Breast epithelium (tissue), 4 donors: ENCODE data around the gene PPP1R36. TPM values are rescaled to one million over a fixed set of nuclear protein-coding genes. Genes with fewer than 3 reads are reported as not detected.

ENCODE experiments used
- DNase-seq, 2 donors: peaks; one replicate each; pipeline ENCODE4 v3.0.0-alpha.2; 2019; ENCODE audit warnings: low spot score in 2 of 2
- H3K27ac ChIP-seq, 2 donors: fragments of 200-600 bp; sonication (generic) in 1 of 2; one replicate each; pipeline ENCODE4 v1.5.1; 2016 to 2019; ENCODE audit warnings: mild to moderate bottlenecking in 1 of 2
- H3K27me3 ChIP-seq, 2 donors: fragments of 200-600 bp; sonication (generic) in 1 of 2; one replicate each; pipeline versions ENCODE4 v1.5.1 to v1.6.0; 2017 to 2019; ENCODE audit warnings: control low read depth in 1 of 2, mild to moderate bottlenecking in 1 of 2
- H3K36me3 ChIP-seq: fragments of 200-600 bp; one replicate; pipeline ENCODE4 v1.5.1; 2019
- H3K4me1 ChIP-seq, 2 donors: fragments of 200-600 bp; sonication (generic); one replicate each; pipeline ENCODE4 v1.5.1; 2016 to 2019; ENCODE audit warnings: control low read depth in 1 of 2
- H3K4me3 ChIP-seq, 3 donors: fragments of 200-600 bp; sonication (generic); 1 replicate in 2 of 3; 2 replicates in 1 of 3; pipeline ENCODE4 v1.5.1; 2016 to 2019; ENCODE audit warnings: mild to moderate bottlenecking in 3 of 3, moderate library complexity in 2 of 3
- H3K9me3 ChIP-seq, 2 donors: fragments of 200-600 bp; sonication (generic) in 1 of 2; one replicate each; pipeline ENCODE4 v1.5.1; 2016 to 2019; ENCODE audit warnings: control low read depth in 1 of 2
- CTCF ChIP-seq, 3 donors: fragments of 450-650 bp; IDR thresholded peaks; one replicate each; pipeline ENCODE4 v1.5.1; 2016 to 2017; ENCODE audit warnings: antibody characterized with exemption in 3 of 3, mild to moderate bottlenecking in 3 of 3, moderate library complexity in 3 of 3
- POLR2A ChIP-seq: fragments of 450-650 bp; IDR thresholded peaks from one replicate; pipeline ENCODE4 v1.6.1; 2016; ENCODE audit warnings: antibody characterized with exemption, mild to moderate bottlenecking, moderate library complexity
- POLR2AphosphoS5 ChIP-seq, 3 donors: sonication (generic); formaldehyde crosslinking; IDR thresholded peaks; one replicate each; pipeline ENCODE4 v1.6.1; 2017; ENCODE audit warnings: antibody characterized with exemption in 3 of 3
- intact Hi-C: fragments of 100-400 bp; cut with DNase I; formaldehyde crosslinking; loops from one replicate; pipeline ENCODE4 v1.15.1; 2023; ENCODE audit warnings: low total_unique reads
- total RNA-seq, 3 donors: library from RNA; depleted of rRNA; stranded (reverse); fragments of >200 nt; gene quantifications; one replicate each; pipeline ENCODE4 v1.1.0, GENCODE V29; 2016

The PPP1R36 gene
- total RNA-seq, 3 donors from 2014 or later = 2.3 to 6.4 (median 3.4) TPM

GRCh38 chr14:64577211-64577610, 27.4 kb downstream of the PPP1R36 start:
- H3K9me3 ChIP-seq = no peaks in the 10 kb centered on the region
- intact Hi-C loops = loop anchor here (10.0 kb wide), 1 partner anchor 1658 kb away; no protein-coding TSS in a partner anchor
- H3K27ac ChIP-seq = no peak overlapping the region
- no peaks in the 10 kb centered on the region for H3K27me3 ChIP-seq
- H3K36me3 ChIP-seq = no peaks in the 10 kb centered on the region
- TF ChIP-seq POLR2AphosphoS5 (IDR thresholded peaks at IDR 0.05) = no peak
- no peak for TF ChIP-seq CTCF (IDR thresholded peaks at IDR 0.05)
- TF ChIP-seq POLR2A = no peak
- DNase-seq = no peak
- no peaks in the 10 kb centered on the region for H3K4me1 ChIP-seq
- H3K4me3 ChIP-seq = no peak overlapping the region

- no peak for DNase-seq
- intact Hi-C loops = no loop called here
- Histone ChIP-seq H3K36me3 (no peaks in the 10 kb centered on the region), H3K27ac (no peak overlapping the region), H3K27me3 (no peaks in the 10 kb centered on the region), H3K4me1 (no peaks in the 10 kb centered on the region), H3K9me3 (no peaks in the 10 kb centered on the region), H3K4me3 (no peak overlapping the region)
- TF ChIP-seq POLR2A = no peak
- TF ChIP-seq POLR2AphosphoS5 (IDR thresholded peaks at IDR 0.05) = no peak
- TF ChIP-seq CTCF (IDR thresholded peaks at IDR 0.05) = no peak
These were observed 30.7 kb downstream of the PPP1R36 start for GRCh38 chr14:64580467-64580866.

GRCh38 chr14:64581363-64581762, 31.6 kb downstream of the PPP1R36 start:
- no peak for DNase-seq
- H3K4me1 ChIP-seq = no peaks in the 10 kb centered on the region
- H3K36me3 ChIP-seq = no peaks in the 10 kb centered on the region
- no peak overlapping the region for H3K4me3 ChIP-seq
- H3K9me3 ChIP-seq = no peaks in the 10 kb centered on the region
- TF ChIP-seq CTCF (IDR thresholded peaks at IDR 0.05) (no peak), POLR2AphosphoS5 (IDR thresholded peaks at IDR 0.05) (no peak)
- intact Hi-C loops = no loop called here
- H3K27ac ChIP-seq = no peak overlapping the region
- H3K27me3 ChIP-seq = no peaks in the 10 kb centered on the region

GRCh38 chr14:64581817-64582216, 32.1 kb downstream of the PPP1R36 start:
- intact Hi-C loops = no loop called here
- DNase-seq = no peak
- Histone ChIP-seq H3K36me3 (no peaks in the 10 kb centered on the region), H3K4me3 (no peak overlapping the region), H3K27ac (no peak overlapping the region), H3K27me3 (no peaks in the 10 kb centered on the region), H3K9me3 (no peaks in the 10 kb centered on the region), H3K4me1 (no peaks in the 10 kb centered on the region)
- no peak for TF ChIP-seq CTCF (IDR thresholded peaks at IDR 0.05)
- TF ChIP-seq POLR2A = no peak
- no peak for TF ChIP-seq POLR2AphosphoS5 (IDR thresholded peaks at IDR 0.05)

GRCh38 chr14:64584190-64584589, 34.4 kb downstream of the PPP1R36 start:
- Histone ChIP-seq H3K4me3 (no peak overlapping the region), H3K4me1 (no peaks in the 10 kb centered on the region), H3K27ac (no peak overlapping the region), H3K9me3 (no peaks in the 10 kb centered on the region), H3K27me3 (no peaks in the 10 kb centered on the region), H3K36me3 (no peaks in the 10 kb centered on the region)
- no peak for DNase-seq
- intact Hi-C loops = no loop called here
- TF ChIP-seq POLR2AphosphoS5 (IDR thresholded peaks at IDR 0.05) = no peak
- TF ChIP-seq CTCF (IDR thresholded peaks at IDR 0.05) = no peak
- TF ChIP-seq POLR2A = no peak
